PC-9 (cell line): ENCODE results near the gene EIF4G3. TPM values are rescaled to one million over a fixed set of nuclear protein-coding genes. Genes with fewer than 3 reads are reported as not detected.

Source experiments
- BruUV-seq: library from RNA; stranded (reverse); fragments of 400-500 nt; replicated peaks from 2 replicates; lab custom pipeline; 2021; lab: Mats Ljungman, UMichigan
- CTCF ChIA-PET: fragments of 300-600 bp; sonication (Branson Sonifier 250); formaldehyde crosslinking; loops from one replicate; lab custom pipeline; 2022; ENCODE audit warnings: antibody characterized with exemption; lab: Charles Lee
- POLR2A ChIA-PET: fragments of 300-600 bp; sonication (Branson Sonifier 250); formaldehyde crosslinking; loops from one replicate; lab custom pipeline; 2022; ENCODE audit warnings: antibody characterized with exemption; ENCODE audit not compliant: unreplicated experiment; lab: Charles Lee
- DNase-seq, 2 experiments: peaks; one replicate each; pipeline versions ENCODE4 v3.0.0 to v3.0.0-alpha.2; 2015 to 2022; ENCODE audit warnings: mixed read lengths in 1 of 2
- H2AFZ ChIP-seq: fragments of 200-600 bp; sonication (generic); 2 replicates; pipeline ENCODE4 v1.8.1; 2017; ENCODE audit warnings: antibody characterized with exemption
- H3F3A ChIP-seq: fragments of 200-600 bp; sonication (generic); 2 replicates; pipeline ENCODE4 v1.8.1; 2017; ENCODE audit warnings: antibody characterized with exemption, mild to moderate bottlenecking, low read depth; ENCODE audit not compliant: insufficient read depth
- H3K27ac ChIP-seq: fragments of 200-600 bp; sonication (generic); 2 replicates; pipeline ENCODE4 v1.6.1; 2016; ENCODE audit warnings: mixed run types
- H3K27me3 ChIP-seq: fragments of 200-600 bp; sonication (generic); 2 replicates; pipeline ENCODE4 v1.6.1; 2016; ENCODE audit warnings: low read depth, mixed run types; ENCODE audit not compliant: insufficient read depth
- H3K36me3 ChIP-seq: fragments of 200-600 bp; sonication (generic); 2 replicates; pipeline ENCODE4 v1.6.1; 2016; ENCODE audit warnings: low read depth, mixed run types
- H3K4me1 ChIP-seq: fragments of 200-600 bp; sonication (generic); replicated peaks from 2 replicates; pipeline ENCODE4 v1.6.1; 2016; ENCODE audit warnings: mixed run types; ENCODE audit not compliant: insufficient read depth
- H3K4me2 ChIP-seq: fragments of 200-600 bp; sonication (generic); 2 replicates; pipeline ENCODE4 v1.6.1; 2017; ENCODE audit warnings: mixed run types
- H3K4me3 ChIP-seq: fragments of 200-600 bp; sonication (generic); 2 replicates; pipeline ENCODE4 v1.6.1; 2016; ENCODE audit warnings: mixed run types
- H3K79me2 ChIP-seq: fragments of 200-600 bp; sonication (generic); 2 replicates; pipeline ENCODE4 v1.6.1; 2017; ENCODE audit warnings: low read depth, mixed run types
- H3K9me2 ChIP-seq: fragments of 200-600 bp; sonication (generic); 2 replicates; pipeline ENCODE4 v1.8.1; 2017; ENCODE audit warnings: mild to moderate bottlenecking; ENCODE audit not compliant: insufficient read depth
- H3K9me3 ChIP-seq: fragments of 200-600 bp; sonication (generic); 2 replicates; pipeline ENCODE4 v1.8.1; 2016; ENCODE audit warnings: low read depth; ENCODE audit not compliant: insufficient read depth
- H4K20me1 ChIP-seq: fragments of 200-600 bp; sonication (generic); 2 replicates; pipeline ENCODE4 v1.8.1; 2017; ENCODE audit not compliant: insufficient read depth
- EZH2 ChIP-seq: fragments of 200-600 bp; sonication (generic); IDR thresholded peaks from 2 replicates; pipeline ENCODE4 v1.8.0; 2017; ENCODE audit warnings: antibody characterized with exemption, low read depth
- intact Hi-C: fragments of 100-400 bp; cut with micrococcal nuclease; formaldehyde crosslinking; loops from one replicate; pipeline ENCODE4 v1.10.0; 2022; ENCODE audit not compliant: unreplicated experiment
- total RNA-seq: library from RNA; stranded (reverse); gene quantifications from 2 replicates; pipeline ENCODE4 v1.2.3, GENCODE V29; 2021
- TF ChIP-seq, protein P1 (sequence below): fragments of 200-600 bp; sonication (generic); conservative IDR thresholded peaks from 2 replicates; pipeline ENCODE4 v1.6.1; 2017; ENCODE audit warnings: mixed run types, antibody characterized with exemption, mild to moderate bottlenecking, moderate library complexity

Gene EIF4G3
- total RNA-seq, 1 experiment from 2014 or later = 63.2 TPM

DNA sequence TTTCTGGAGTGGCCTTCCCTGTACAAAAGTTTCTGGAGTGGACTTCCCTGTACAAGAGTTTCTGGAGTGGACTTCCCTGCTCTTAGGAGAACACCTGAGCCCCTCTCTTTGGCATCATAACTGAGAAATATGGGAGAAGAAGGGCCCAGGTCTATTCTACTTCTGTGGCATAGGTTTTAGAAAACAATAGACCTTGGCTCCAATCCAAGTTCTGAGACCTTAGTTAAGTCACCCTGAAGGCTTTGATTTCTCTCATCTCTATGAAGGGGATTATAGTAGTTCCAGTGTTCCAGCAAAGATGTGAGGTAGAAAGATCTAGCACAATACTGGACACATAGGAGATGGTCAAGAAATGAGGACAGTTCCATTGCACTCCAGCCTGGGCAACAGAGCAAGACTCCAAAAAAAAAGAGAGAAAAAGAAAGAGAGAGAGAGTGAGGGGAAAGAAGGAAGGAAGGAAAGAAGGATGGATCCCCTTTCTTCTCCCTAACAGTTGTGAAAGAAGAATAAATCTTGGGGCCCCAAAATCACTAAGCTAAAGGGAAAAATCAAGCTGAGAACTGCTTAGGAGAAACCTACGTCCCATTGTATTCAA lies 13.3 kb upstream of the EIF4G3 start:
- no peaks in the 10 kb centered on the region for H3F3A ChIP-seq
- H3K36me3 ChIP-seq = no peaks in the 10 kb centered on the region
- H3K4me3 ChIP-seq = no peak overlapping the region
- no peaks in the 10 kb centered on the region for H3K9me3 ChIP-seq
- intact Hi-C loops = loop anchor here (10.0 kb wide), 1 partner anchor 345 kb away; no protein-coding TSS in a partner anchor
- TF ChIP-seq EZH2 = no peak
- no peaks in the 10 kb centered on the region for H3K79me2 ChIP-seq
- CTCF ChIA-PET = interaction anchor here (0.7 kb wide), 1 partner anchor 107 kb away, joined by 3 read pairs; no protein-coding TSS in a partner anchor
- POLR2A ChIA-PET = no interaction called here
- H4K20me1 ChIP-seq = no peaks in the 10 kb centered on the region
- no peak overlapping the region for H2AFZ ChIP-seq
- no TSS peak for BruUV-seq
- no peaks in the 10 kb centered on the region for H3K4me1 ChIP-seq
- H3K27me3 ChIP-seq = no peaks in the 10 kb centered on the region
- H3K4me2 ChIP-seq = no peak overlapping the region
- no peaks in the 10 kb centered on the region for H3K9me2 ChIP-seq
- H3K27ac ChIP-seq = no peak overlapping the region
- DNase-seq = no peak

DNA sequence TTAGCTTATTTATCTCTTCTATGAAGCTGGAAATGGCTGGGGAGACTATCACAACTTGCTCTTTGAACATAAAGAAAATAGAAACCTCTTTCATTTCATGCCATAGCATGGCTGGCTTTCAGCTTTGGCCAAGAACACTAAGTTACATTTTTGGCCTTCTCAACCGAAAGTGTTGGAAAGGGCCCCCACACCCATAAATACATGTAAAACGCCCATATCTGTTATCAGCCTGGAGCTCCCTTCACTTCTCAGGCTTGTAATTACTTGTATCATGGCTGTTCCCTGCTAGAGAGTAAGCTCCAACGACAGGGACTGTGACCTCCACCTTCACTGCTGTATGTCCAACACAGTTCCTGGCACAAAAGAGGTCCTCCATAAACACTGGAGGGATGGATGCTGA lies 12.7 kb upstream of the EIF4G3 start:
- TF ChIP-seq EZH2 = no peak
- TF ChIP-seq, protein P1, sequence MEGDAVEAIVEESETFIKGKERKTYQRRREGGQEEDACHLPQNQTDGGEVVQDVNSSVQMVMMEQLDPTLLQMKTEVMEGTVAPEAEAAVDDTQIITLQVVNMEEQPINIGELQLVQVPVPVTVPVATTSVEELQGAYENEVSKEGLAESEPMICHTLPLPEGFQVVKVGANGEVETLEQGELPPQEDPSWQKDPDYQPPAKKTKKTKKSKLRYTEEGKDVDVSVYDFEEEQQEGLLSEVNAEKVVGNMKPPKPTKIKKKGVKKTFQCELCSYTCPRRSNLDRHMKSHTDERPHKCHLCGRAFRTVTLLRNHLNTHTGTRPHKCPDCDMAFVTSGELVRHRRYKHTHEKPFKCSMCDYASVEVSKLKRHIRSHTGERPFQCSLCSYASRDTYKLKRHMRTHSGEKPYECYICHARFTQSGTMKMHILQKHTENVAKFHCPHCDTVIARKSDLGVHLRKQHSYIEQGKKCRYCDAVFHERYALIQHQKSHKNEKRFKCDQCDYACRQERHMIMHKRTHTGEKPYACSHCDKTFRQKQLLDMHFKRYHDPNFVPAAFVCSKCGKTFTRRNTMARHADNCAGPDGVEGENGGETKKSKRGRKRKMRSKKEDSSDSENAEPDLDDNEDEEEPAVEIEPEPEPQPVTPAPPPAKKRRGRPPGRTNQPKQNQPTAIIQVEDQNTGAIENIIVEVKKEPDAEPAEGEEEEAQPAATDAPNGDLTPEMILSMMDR = no peak
- H3K27ac ChIP-seq = no peak overlapping the region
- POLR2A ChIA-PET = no interaction called here
- intact Hi-C loops = no loop called here
- H3K9me2 ChIP-seq = no peaks in the 10 kb centered on the region
- H3F3A ChIP-seq = no peaks in the 10 kb centered on the region
- H3K4me3 ChIP-seq = no peak overlapping the region
- DNase-seq = no peak
- H2AFZ ChIP-seq = no peak overlapping the region
- H3K36me3 ChIP-seq = no peaks in the 10 kb centered on the region
- no peaks in the 10 kb centered on the region for H3K9me3 ChIP-seq
- H3K79me2 ChIP-seq = no peaks in the 10 kb centered on the region
- H3K4me1 ChIP-seq = no peaks in the 10 kb centered on the region
- BruUV-seq = no TSS peak
- H3K4me2 ChIP-seq = no peak overlapping the region
- no peaks in the 10 kb centered on the region for H4K20me1 ChIP-seq
- CTCF ChIA-PET = no interaction called here
- H3K27me3 ChIP-seq = no peaks in the 10 kb centered on the region

DNA sequence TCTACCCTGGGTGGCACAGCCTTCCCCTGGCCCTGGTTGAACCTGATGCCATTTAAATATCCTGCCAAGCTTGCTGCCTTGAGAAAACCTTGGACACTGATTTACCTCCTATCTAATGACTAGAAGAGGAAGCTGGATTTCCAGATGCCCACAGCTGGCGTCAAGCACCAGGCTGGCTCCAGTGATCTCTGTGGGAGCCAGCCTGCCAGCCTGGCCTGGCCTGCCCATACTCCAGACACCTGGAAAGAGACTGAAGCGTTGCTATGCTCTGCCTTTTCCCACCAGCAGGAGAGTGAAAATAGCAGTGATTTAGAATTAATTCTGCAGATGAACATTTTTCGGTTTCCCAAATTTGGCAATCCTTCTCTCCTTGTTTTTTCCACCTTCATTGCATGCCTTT lies 11.5 kb upstream of the EIF4G3 start:
- TF ChIP-seq, protein P1 = no peak
- TF ChIP-seq EZH2 = no peak
- Histone ChIP-seq H3K9me2 (no peaks in the 10 kb centered on the region), H2AFZ (no peak overlapping the region), H3K4me3 (no peak overlapping the region), H3K27me3 (no peaks in the 10 kb centered on the region), H3K4me1 (no peaks in the 10 kb centered on the region), H3F3A (no peaks in the 10 kb centered on the region), H3K9me3 (no peaks in the 10 kb centered on the region), H3K79me2 (no peaks in the 10 kb centered on the region), H3K4me2 (no peak overlapping the region), H3K27ac (no peak overlapping the region), H3K36me3 (no peaks in the 10 kb centered on the region), H4K20me1 (no peaks in the 10 kb centered on the region)
- ChIA-PET POLR2A (no interaction called here), CTCF (no interaction called here)
- no TSS peak for BruUV-seq
- intact Hi-C loops = no loop called here
- DNase-seq = no peak
